ENCODE results near the gene UIMC1. TPM values are rescaled to one million over a fixed set of nuclear protein-coding genes. Genes with fewer than 3 reads are reported as not detected.
"Not testable (repeated sequence)": the region's sequence is repeated elsewhere in the genome, so short reads cannot be mapped to it uniquely, and the experiment has no call there.

UIMC1 gene
- total RNA-seq, 1 experiment from 2014 or later = 52.8 TPM

- ChIA-PET POLR2A (interaction anchor here (0.7 kb wide), 1 partner anchor 335 kb away, joined by 3 read pairs; no protein-coding TSS in a partner anchor), CTCF (interaction anchor here (0.7 to 1.0 kb wide), 2 partner anchors 9 to 10 kb away, joined by 4 to 9 read pairs; no protein-coding TSS in a partner anchor)
- H3K4me3 ChIP-seq (ENCODE audit: low read depth, low read length) = no peak overlapping the region
- H3K4me1 ChIP-seq = peaks cover 7% of the 10 kb centered on the region
- Mint-ChIP-seq H3K27me3 (ENCODE audit: insufficient read depth, unreplicated experiment) (no peaks in the 10 kb centered on the region), H3K27ac (ENCODE audit: unreplicated experiment) (no peak overlapping the region), H3K4me3 (ENCODE audit: unreplicated experiment) (no peak overlapping the region), H3K4me1 (ENCODE audit: low read depth, unreplicated experiment) (peaks cover 9% of the 10 kb centered on the region), H3K9me3 (ENCODE audit: unreplicated experiment) (no peaks in the 10 kb centered on the region), H3K36me3 (ENCODE audit: insufficient read depth, unreplicated experiment) (peaks cover 38% of the 10 kb centered on the region)
- DNase-seq = no peak
- no peaks in the 10 kb centered on the region for H3K27me3 ChIP-seq (replicated peaks; ENCODE audit: control insufficient read depth, insufficient read depth, low read length)
- H3K36me3 ChIP-seq (ENCODE audit: control insufficient read depth, insufficient read depth, low read length) = no peaks in the 10 kb centered on the region
- intact Hi-C loops (cut with micrococcal nuclease; ENCODE audit: unreplicated experiment) = no loop called here
- peaks cover 14% of the 10 kb centered on the region for H3K9me3 ChIP-seq
- BruUV-seq (replicated peaks) = no TSS peak
- TF ChIP-seq CTCF (IDR thresholded peaks at IDR 0.05; ENCODE audit: insufficient read depth in 1 of 2, low read depth in 1 of 2, low read length in 1 of 2, severe bottlenecking in 1 of 2, unreplicated experiment in 1 of 2) = no peak
Measured at GRCh38 chr5:176995896-176996767, 10.4 kb downstream of the UIMC1 start.

GRCh38 chr5:176995122-176995490 is 11.5 kb downstream of the UIMC1 start:
- POLR2A ChIA-PET = no interaction called here
- TF ChIP-seq CTCF (IDR thresholded peaks at IDR 0.05; ENCODE audit: insufficient read depth in 1 of 2, low read depth in 1 of 2, low read length in 1 of 2, severe bottlenecking in 1 of 2, unreplicated experiment in 1 of 2) = no peak
- no TSS peak for BruUV-seq (replicated peaks)

GRCh38 chr5:176994460-176995121 is 12.0 kb downstream of the UIMC1 start:
- Histone ChIP-seq H3K36me3 (ENCODE audit: control insufficient read depth, insufficient read depth, low read length) (no peaks in the 10 kb centered on the region), H3K27me3 (replicated peaks; ENCODE audit: control insufficient read depth, insufficient read depth, low read length) (no peaks in the 10 kb centered on the region), H3K4me1 (peaks cover 7% of the 10 kb centered on the region), H3K9me3 (peaks cover 14% of the 10 kb centered on the region), H3K4me3 (ENCODE audit: low read depth, low read length) (no peak overlapping the region)
- H3K27me3 Mint-ChIP-seq (ENCODE audit: insufficient read depth, unreplicated experiment) = no peaks in the 10 kb centered on the region
- H3K4me1 Mint-ChIP-seq (ENCODE audit: low read depth, unreplicated experiment) = peaks cover 7% of the 10 kb centered on the region
- no peak overlapping the region for H3K4me3 Mint-ChIP-seq (ENCODE audit: unreplicated experiment)
- H3K9me3 Mint-ChIP-seq (ENCODE audit: unreplicated experiment) = no peaks in the 10 kb centered on the region
- peaks cover 27% of the 10 kb centered on the region for H3K36me3 Mint-ChIP-seq (ENCODE audit: insufficient read depth, unreplicated experiment)
- ChIA-PET POLR2A (interaction anchor here (0.6 kb wide), 1 partner anchor 457 kb away, joined by 3 read pairs; the partner anchor contains the start of gene RNF44), CTCF (no interaction called here)
- no peak for TF ChIP-seq CTCF (IDR thresholded peaks at IDR 0.05; ENCODE audit: insufficient read depth in 1 of 2, low read depth in 1 of 2, low read length in 1 of 2, severe bottlenecking in 1 of 2, unreplicated experiment in 1 of 2)
- peak; percentile 62 to 66 for DNase-seq
- peak overlapping the region; percentile 79 for H3K27ac Mint-ChIP-seq (ENCODE audit: unreplicated experiment)
- no TSS peak for BruUV-seq (replicated peaks)
- intact Hi-C loops (cut with micrococcal nuclease; ENCODE audit: unreplicated experiment) = no loop called here

More at GRCh38 chr5:176995122-176995490, 11.5 kb downstream of the UIMC1 start:
- Mint-ChIP-seq H3K36me3 (ENCODE audit: insufficient read depth, unreplicated experiment) (peaks cover 31% of the 10 kb centered on the region), H3K27ac (ENCODE audit: unreplicated experiment) (peak overlapping the region; percentile 79), H3K4me3 (ENCODE audit: unreplicated experiment) (no peak overlapping the region), H3K27me3 (ENCODE audit: insufficient read depth, unreplicated experiment) (no peaks in the 10 kb centered on the region), H3K4me1 (ENCODE audit: low read depth, unreplicated experiment) (peaks cover 9% of the 10 kb centered on the region), H3K9me3 (ENCODE audit: unreplicated experiment) (no peaks in the 10 kb centered on the region)
- intact Hi-C loops (cut with micrococcal nuclease; ENCODE audit: unreplicated experiment) = no loop called here
- no peak for DNase-seq
- Histone ChIP-seq H3K36me3 (ENCODE audit: control insufficient read depth, insufficient read depth, low read length) (no peaks in the 10 kb centered on the region), H3K4me1 (peaks cover 7% of the 10 kb centered on the region), H3K27me3 (replicated peaks; ENCODE audit: control insufficient read depth, insufficient read depth, low read length) (no peaks in the 10 kb centered on the region), H3K9me3 (peaks cover 14% of the 10 kb centered on the region), H3K4me3 (ENCODE audit: low read depth, low read length) (no peak overlapping the region)
- CTCF ChIA-PET = interaction anchor here (0.7 kb wide), 1 partner anchor 11 kb away, joined by 9 read pairs; no protein-coding TSS in a partner anchor

- H3K4me1 Mint-ChIP-seq (ENCODE audit: low read depth, unreplicated experiment); CTCF ChIA-PET; H3K27me3 Mint-ChIP-seq (ENCODE audit: insufficient read depth, unreplicated experiment); H3K4me3 Mint-ChIP-seq (ENCODE audit: unreplicated experiment); POLR2A ChIA-PET; BruUV-seq (replicated peaks); H3K4me3 ChIP-seq (ENCODE audit: low read depth, low read length); H3K27me3 ChIP-seq (replicated peaks; ENCODE audit: control insufficient read depth, insufficient read depth, low read length); H3K4me1 ChIP-seq; DNase-seq; H3K9me3 Mint-ChIP-seq (ENCODE audit: unreplicated experiment); H3K36me3 ChIP-seq (ENCODE audit: control insufficient read depth, insufficient read depth, low read length); intact Hi-C loops (cut with micrococcal nuclease; ENCODE audit: unreplicated experiment); H3K27ac Mint-ChIP-seq (ENCODE audit: unreplicated experiment): not testable (repeated sequence)
- H3K36me3 Mint-ChIP-seq (ENCODE audit: insufficient read depth, unreplicated experiment) = peaks cover 27% of the 10 kb centered on the region
- H3K9me3 ChIP-seq = peaks cover 18% of the 10 kb centered on the region
Measured at GRCh38 chr5:176993081-176993480, 13.5 kb downstream of the UIMC1 start.

Measured in Caco-2 (cell line).